GF-D8 (cell line): ENCODE measurements around the gene JPH4.
A peak's percentile ranks its signal among the peaks of the same experiment; 100 is the strongest.
"Not testable (repeated sequence)": the region's sequence is repeated elsewhere in the genome, so short reads cannot be mapped to it uniquely, and the experiment has no call there.

Experiments used
- DNase-seq: peaks from one replicate; lab custom pipeline; 2025; lab: John Stamatoyannopoulos, UW

The JPH4 gene

DNA sequence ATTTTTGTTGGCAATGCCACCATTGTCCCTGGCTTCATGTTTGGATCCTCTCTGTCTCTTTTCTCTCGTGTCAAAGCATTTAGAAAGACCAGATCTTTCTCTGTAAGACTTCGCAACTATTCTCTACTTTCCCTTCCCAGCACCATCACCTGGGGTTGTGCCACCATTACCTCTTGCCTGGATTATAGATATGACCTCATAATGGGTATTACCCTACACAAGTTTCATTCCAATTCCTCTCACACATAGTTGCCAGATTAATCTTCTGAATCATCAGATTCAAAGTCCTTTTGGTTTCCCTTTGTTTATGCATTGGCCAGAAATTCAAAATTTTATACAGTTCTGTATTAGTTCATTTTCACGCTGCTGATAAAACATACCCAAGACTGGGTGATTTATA, 30.4 kb upstream of the JPH4 start:
- no peak for DNase-seq

DNA sequence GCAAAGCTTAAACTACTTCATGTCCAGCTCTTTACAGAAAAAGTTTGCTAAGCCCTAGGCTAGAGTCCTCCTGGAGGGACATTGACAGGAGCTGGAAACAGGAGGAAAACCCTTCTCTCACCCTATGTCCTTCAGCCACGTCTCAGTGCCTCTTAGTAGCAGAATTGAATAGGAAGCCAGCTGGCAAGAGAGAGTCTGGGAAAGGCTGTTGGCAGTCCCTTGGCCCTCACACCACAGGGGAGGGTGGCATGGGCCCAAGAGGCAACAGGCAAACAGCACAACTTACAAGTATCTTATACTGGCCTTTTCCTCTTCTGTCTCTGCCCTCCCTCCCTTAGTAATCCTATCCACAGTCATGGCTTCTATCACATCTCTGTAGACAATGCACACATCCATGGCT, 29.9 kb upstream of the JPH4 start:
- no peak for DNase-seq

DNA sequence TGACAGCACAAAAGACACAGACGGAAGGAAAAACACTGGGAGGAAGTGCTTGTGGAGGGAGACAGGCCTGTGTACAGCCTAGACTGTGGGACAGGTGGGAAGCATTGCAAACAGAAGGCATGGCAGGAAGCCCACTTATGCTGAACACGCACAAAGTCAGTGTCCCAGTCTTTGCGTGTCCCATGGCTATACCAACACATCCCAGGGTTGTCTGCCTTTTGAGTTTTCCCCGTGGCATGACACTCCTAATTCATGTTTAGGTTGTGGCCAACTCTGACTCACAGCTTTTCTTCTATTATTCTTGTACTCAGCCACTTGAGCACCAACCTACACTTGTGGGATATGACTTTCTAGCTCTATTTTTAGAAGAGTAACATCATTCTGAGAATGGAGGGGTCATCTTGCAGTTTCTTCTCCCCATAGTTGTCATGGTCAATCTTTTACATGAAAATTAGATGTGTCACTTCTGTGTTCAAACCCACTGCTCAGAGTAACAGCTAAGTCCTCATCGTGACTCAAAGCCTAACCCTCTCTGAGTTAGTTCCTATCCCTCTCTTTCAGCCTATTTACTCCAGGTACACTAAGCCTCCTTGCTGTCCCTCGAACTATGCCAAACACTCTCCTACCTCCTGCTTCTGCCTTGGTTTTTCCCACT, 27.5 kb upstream of the JPH4 start:
- no peak for DNase-seq

GRCh38 chr14:23604675-23605170, 26.1 kb upstream of the JPH4 start:
- no peak for DNase-seq

DNA sequence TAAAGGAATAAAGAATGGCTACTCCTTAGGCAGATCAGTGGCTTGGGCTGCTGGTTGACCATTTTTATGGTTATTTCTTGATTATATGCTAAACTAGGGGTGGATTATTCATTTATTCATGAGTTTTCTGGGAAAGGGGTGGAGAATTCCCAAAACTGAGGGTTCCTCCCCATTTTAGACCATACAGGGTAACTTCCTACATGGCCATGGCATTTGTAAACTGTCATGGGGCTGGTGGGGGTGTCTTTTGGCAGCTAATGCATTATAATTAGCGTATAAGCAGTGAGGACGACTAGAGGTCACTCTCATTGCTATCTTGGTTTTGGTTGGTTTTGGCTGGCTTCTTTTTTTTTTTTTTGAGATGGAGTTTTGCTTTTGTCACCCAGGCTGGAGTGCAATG, 25.6 kb upstream of the JPH4 start:
- DNase-seq: no peak

GRCh38 chr14:23603103-23603502, 24.5 kb upstream of the JPH4 start:
- no peak for DNase-seq

DNA sequence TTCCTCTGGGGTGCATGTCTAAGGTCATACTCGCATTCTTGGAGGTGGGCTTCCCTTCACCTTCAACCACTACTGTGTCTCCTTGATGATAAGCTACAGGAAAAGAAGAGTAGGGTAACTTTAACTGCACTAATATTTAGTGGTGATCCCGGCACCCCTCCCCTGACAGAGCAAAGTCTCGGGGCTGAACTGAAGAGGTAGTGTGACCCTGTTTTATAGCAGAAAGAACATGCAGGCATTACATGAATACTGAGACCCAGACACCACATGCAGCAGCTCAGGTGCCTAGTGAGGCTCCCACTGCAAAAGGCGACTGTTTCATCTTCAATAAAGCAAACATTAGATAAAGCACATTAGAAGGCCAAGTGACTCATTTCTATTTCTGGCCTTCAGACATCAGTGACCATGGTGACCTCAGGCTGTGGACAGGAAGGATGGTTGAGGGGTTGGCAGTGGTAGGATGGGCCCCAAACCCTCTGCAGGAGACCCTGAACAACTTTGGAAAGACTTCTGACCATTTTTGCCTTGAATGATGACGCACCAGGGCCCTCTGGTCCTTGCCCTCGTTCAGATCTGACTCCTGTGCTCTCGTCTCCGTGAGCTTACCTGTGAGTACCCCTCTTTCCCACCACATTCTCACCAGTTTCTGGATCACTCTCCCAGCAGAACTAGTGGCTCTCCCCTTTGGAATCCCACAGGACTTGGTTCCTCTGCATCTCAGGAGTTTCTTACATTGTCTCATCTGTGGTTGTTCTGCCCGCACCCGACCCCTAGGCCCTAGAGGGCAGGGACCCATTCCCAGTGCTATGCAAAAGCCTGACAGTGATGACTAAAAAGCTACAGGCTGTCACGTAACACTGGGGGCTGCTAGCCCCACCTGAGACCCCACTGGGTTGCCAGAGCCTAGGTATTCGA, 23.8 kb upstream of the JPH4 start:
- DNase-seq: no peak

- DNase-seq: no peak
Measured at GRCh38 chr14:23601845-23602180, 23.2 kb upstream of the JPH4 start.

- no peak for DNase-seq
Measured at GRCh38 chr14:23601424-23601823, 22.8 kb upstream of the JPH4 start.

GRCh38 chr14:23600806-23601205, 22.2 kb upstream of the JPH4 start:
- DNase-seq: no peak

- DNase-seq: no peak
Measured at GRCh38 chr14:23600322-23600707, 21.7 kb upstream of the JPH4 start.

- not testable (repeated sequence) for DNase-seq
Measured at GRCh38 chr14:23594191-23594590, 15.6 kb upstream of the JPH4 start.

GRCh38 chr14:23590198-23590597, 11.6 kb upstream of the JPH4 start:
- DNase-seq: no peak

DNA sequence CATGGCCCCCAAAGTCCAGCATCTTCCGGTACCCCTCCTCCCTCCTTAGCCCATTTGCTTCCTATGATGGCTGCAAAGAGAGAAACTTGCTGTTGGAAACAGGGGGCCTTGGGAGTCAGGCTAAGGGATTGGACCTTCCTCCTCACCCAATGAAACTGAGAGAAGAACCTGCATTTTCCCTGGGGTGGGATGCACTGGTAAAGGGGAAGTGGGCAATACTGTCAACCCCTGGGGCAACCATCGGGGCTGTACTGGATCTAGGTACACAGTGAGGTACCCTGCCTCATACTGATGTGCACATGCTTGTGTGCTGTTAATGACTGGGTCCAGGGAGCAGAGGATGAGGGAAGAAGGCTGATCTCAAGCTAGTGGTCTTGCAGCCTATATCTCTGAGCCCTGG, 11.0 kb upstream of the JPH4 start:
- no peak for DNase-seq

DNA sequence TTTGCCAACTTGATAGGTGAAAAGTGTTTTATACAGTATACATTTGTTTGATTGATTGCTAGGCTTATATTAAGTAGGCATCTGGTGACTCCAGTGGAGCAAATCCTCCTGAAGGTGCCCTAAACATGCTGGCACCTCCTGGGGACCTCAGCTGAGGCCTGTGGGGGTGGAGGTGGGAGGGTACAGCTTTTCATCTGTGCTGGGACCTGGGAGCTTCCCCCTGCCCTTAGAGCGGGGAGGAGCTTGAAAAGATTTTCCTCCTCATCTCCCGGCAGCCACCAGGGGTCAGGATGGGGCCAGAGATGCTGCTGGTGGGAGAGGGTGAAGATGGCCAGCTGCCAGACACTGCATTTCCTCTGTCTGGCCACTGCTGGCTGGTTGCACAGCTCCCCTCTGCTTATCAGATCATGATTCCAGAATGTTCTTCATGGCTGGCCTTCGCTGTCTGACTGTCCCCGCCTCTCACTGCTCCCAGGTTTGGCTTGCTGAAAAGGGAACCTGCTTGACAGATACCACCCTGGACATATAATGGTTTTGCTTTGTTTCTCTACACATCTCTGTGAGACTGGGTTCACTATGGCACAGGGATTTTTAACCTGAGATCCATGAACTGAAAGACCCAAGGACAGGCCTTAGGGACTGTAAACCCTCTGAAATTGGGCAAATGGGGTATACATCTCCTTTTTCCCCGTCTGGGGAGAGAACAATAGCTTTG, 10.5 kb upstream of the JPH4 start:
- peak; percentile 72 for DNase-seq

DNA sequence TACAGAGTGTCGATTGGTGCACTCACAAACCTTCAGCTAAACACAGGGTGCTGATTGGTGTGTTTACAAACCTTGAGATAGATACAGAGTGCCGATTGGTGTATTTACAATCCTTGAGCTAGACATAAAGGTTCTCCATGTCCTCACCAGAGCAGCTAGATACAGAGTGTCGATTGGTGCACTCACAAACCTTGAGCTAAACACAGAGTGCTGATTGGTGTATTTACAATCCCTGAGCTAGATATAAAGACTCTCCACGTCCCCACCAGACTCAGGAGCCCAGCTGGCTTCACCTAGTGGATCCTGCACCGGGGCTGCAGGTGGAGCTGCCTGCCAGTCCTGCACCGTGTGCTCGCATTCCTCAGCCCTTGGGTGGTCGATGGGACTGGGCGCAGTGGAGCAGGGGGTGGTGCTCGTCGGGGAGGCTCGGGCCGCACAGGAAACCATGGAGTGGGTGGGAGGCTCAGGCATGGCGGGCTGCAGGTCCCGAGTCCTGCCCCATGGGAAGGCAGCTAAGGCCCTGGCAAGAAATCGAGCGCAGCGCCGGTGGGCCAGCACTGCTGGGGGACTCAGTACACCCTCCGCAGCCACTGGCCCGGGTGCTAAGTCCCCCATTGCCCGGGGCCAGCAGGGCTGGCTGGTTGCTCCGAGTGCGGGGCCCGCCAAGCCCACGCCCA, 6.1 kb upstream of the JPH4 start:
- DNase-seq: not testable (repeated sequence)

- DNase-seq: not testable (repeated sequence)
Measured at GRCh38 chr14:23583761-23584526, 5.4 kb upstream of the JPH4 start.

DNA sequence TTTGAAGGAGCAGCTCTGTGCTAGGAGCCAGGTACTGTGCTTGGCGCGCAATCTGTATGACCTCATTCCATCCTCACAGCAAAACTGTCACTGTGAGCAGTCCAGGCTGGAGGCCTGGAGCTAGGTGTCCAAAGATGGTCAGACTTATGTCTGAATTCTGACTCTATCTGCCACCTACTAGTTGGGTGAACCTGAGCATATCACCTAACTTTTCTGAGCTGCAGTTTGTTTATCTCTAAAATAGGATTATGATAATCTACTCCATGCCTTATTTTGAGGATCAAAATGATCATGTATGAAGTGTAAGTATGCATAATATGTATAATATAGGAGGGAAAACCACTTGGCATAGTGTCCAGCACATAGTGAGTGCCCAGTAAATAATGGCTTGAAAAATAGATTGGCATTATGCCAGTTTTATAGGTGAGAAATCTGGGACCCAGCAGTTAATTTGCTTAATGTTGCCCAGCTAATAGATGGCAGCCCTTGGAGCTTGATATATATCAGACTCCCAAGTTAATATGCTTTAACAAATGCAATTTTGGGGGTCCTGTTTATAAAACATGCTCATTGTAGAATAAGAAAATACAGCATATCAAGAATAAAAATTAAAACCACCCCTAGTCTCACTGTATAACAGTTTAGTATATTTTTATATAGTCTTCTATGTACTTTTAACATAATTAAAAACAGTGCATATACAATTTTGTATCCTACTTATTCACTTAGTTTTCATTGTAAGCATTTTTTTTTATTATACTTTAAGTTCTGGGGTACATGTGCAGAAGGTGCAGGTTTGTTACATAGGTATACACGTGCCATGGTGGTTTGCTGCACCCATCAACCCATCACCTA, 4.5 kb upstream of the JPH4 start:
- DNase-seq: no peak

DNA sequence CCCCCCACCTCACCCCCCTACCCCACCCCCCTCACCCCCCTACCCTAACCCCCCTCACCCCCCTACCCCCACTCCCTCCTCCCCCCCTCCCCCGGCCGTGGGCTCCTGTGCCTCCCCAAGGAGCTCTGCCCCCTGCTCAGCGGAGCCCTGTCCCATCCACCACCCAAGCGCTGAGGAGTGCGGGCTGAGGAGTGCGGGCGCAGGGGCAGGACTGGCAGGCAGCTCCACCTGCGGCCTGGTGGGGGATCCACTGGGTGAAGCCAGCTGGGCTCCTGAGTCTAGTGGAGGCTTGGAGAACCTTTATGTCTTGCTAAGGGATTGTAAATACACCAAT, 2.3 kb upstream of the JPH4 start:
- no peak for DNase-seq

DNA sequence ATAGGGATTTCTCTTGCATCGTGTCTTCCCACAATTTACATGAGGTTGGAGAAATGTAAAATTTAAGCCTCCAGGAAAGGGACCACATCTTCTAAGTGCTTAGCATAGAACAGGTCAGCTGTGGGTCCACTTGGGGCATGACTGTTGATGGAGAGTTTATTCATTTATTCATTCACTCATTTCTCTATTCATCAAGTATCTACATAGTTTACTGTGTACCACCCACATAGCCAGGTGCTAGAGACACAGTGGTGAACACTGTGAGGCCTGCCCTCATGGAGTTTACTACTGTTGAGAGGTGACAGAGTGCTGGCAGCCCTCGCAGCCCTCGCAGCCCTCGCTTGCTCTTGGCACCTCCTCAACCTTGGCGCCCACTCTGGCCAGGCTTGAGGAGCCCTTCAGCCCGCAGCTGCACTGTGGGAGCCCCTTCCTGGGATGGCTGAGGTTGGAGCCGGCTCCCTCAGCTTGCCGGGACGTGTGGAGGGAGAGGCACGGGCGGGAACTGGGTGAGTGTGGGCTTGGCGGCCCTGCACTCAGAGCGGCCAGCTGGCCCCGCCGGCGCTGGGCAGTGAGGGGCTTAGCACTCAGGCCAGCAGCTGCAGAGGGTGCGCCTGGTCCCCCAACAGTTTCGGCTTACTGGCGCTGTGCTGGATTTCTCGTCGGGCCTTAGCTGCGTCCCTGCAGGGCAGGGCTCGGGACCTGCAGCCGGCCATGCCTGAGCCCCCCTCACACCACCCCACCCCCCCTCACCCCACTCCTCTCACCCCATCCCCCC, 1.7 kb upstream of the JPH4 start:
- DNase-seq: no peak
